ELR (cell line): ENCODE measurements around the gene HLCS.
A peak's percentile ranks its signal among the peaks of the same experiment; 100 is the strongest.
"Not testable (repeated sequence)": the region's sequence is repeated elsewhere in the genome, so short reads cannot be mapped to it uniquely, and the experiment has no call there.

Experiments
- DNase-seq: peaks from one replicate; pipeline ENCODE4 v3.0.0-alpha.2; 2015; ENCODE audit warnings: low read depth

HLCS gene

GRCh38 chr21:36955783-36956182 lies 10.7 kb downstream of the HLCS start:
- no peak for DNase-seq

DNA sequence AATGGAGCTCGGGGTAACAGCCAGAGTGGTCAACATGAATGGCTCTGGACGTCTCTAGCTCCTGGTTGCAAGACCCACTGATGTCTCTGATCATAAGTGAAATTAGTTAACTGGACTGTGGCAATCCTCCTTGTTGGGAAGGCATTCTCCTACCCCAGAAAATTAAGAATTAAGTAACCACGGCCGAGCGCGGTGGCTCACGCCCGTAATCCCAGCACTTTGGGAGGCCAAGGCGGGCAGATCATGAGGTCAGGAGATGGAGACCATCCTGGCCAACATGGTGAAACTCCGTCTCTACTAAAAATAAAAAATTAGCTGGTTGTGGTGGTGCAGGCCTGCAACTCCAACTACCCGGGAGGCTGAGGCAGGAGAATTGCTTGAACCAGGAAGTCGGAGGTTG lies 14.1 kb downstream of the HLCS start:
- not testable (repeated sequence) for DNase-seq

DNA sequence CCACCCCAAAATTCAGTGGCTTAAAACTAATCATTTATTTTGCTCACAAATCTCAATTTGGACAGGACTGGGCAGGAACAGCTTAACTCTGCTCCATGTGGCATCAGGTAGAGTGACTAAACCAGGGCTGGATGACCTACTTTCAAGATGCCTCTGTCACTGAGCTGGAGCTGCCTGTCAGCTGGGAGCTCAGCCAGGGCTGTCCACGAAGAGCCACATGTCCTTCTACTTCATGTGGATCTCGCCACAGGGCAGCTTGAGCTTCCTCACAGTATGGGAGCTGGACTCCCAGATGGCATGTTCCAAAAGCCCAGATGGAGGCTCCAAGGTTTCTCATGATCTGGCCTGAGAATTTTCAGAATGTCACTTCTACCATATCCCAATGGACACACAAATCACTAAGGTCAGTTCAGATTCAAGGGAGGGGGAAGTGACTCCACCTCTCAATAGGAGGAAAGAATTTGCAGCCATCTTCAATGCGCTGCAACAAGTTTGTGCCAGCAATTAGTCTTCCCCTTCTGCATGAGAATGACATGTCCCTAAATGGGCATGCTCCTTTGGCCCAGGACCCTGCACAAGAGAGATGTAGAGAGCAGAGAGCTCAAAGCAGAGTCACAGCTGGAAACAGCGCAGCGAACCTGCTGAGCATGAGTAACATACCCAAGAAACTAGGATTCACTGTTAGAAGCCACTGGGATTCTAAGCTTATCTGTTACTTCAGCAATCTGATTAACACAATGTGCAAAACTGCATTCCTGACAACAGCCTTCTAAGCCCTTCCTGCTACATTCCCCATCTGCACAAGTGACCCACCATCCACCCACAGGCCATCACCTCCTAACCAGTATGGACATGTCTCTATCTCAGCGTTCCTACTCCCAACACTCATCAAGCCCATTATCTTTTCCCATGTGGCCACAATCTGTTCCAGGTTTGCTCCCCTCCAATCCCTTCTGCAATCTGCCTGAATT lies 17.0 kb downstream of the HLCS start:
- DNase-seq = no peak

GRCh38 chr21:36948686-36949085 lies 17.8 kb downstream of the HLCS start:
- DNase-seq = no peak

DNA sequence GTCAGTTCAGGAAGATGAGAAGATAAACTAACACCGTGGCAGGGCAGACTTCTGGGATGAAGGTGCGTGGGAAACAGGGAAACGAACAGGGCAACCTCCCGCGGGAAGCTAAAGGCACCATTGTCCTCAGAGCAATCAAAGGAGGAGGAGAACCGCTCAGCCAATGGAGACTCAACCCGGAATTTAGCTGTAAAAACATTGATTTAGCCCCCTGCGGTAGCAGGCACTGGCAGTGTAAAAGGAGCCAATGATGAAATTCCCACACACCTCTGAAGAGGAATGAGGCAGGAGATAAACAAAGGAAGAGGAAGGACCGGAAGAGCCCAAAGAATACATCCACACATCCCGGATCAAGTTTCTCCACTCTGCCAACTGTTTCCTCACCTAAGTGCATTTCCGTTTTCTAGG lies 19.5 kb downstream of the HLCS start:
- no peak for DNase-seq

GRCh38 chr21:36945496-36946138 lies 20.9 kb downstream of the HLCS start:
- no peak for DNase-seq

- no peak for DNase-seq
These were observed 29.9 kb downstream of the HLCS start for GRCh38 chr21:36936361-36937135.

GRCh38 chr21:36934864-36935420 lies 31.5 kb downstream of the HLCS start:
- DNase-seq = no peak

DNA sequence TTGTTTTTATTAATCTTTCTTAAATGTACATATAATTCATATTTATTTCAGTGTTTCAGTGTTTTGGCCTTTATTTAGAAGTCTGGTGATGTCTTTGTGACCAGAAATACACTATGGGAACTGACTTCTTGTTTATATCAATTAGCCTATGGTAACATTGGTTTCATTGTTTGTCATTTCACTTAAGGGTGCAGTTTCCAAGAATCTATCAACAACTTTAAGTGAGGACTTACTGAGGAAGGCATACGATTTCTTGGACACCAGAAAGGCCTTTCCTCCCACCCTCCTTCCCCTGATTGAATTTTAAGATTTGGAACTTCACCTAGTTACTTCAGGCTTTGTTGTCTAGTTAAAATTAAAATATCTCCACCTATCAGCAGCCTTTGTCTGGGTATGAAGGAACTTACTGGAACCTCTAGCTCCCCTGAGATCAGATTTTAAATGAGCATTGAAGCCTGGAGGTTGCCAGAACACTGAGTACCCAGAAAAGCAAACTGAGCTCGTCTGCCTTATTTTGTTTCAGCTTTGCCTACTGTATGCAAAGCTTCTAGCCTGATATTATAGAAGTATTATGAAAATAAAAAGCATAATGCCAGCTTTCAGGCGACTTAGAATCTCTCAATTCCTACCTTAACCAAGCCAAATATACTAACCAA lies 34.2 kb downstream of the HLCS start:
- no peak for DNase-seq

- peak; percentile 28 for DNase-seq
These were observed 36.8 kb downstream of the HLCS start for GRCh38 chr21:36929622-36930021.

DNA sequence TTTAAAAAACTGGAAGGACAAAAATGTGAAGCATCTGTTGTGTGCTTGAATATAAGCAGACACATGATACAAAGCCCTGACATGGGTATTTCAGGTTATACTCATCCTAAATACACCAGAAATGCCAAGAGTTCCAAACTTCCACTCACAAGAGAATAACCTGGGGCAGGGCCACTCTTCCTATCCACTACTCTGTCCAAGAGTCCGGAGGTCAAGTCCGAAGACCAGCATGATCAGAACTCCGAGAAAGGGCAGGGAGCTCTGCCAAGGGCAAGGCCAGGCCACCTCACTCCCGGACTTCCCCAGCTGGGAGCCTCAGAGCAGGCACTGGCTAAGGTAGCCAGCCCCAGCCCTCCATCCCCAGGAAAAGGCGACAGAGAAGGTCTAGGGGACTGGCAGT lies 37.5 kb downstream of the HLCS start:
- no peak for DNase-seq

GRCh38 chr21:36927719-36928117 lies 38.8 kb downstream of the HLCS start:
- peak; percentile 84 for DNase-seq

- DNase-seq = no peak
These were observed 39.3 kb downstream of the HLCS start for GRCh38 chr21:36926989-36927718.

- no peak for DNase-seq
These were observed 43.2 kb downstream of the HLCS start for GRCh38 chr21:36923270-36923669.

GRCh38 chr21:36922861-36923260 lies 43.6 kb downstream of the HLCS start:
- no peak for DNase-seq

DNA sequence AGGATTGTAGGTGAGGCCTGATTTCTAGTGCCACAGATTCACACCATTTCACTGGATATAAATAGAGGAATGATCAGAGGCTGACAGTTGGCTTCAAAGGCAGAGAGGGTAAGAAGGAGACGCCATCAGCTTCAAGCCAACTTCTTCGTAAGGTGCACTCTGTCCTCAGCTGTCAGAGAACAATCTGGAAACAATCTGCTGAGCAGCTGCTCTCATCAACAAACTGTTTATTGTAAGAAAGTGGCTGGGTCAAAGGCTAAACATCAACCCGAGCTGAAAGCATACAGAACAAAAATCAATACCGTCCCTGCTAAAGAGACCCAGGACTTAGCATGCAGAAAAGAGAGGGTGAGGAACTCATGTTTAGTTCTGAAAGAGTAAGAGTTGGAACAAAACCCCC lies 48.2 kb downstream of the HLCS start:
- no peak for DNase-seq

GRCh38 chr21:36917471-36918158 lies 48.9 kb downstream of the HLCS start:
- DNase-seq = peak; percentile 64

DNA sequence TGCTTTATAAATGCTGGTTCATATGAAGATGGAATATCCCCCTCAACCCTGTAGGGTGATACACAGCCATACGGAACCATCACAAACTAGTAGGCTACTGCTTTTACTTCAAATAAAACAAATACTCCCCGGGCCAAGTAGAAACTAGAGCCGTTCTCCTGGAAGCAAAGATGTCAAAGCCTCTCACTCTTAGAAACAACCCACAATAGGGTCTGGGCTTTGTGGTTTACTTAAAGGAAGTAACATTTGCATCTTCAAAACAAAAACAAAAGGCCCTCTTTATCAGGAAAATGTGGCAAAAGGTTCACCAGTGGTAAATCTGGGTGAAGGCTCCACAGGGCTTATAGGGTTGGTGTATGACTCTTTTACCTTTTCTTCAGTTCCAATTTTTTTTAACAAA lies 49.8 kb downstream of the HLCS start:
- DNase-seq = no peak

- no peak for DNase-seq
These were observed 50.7 kb downstream of the HLCS start for GRCh38 chr21:36915696-36916245.
